Measurements from ENCODE around the gene TMEM247.

The TMEM247 gene

GRCh38 chr2:46493971-46494250, 14.5 kb downstream of the TMEM247 start:
- no peaks in the 10 kb centered on the region for H3K9me3 ChIP-seq
- no peaks in the 10 kb centered on the region for H3K4me1 ChIP-seq (ENCODE audit: control insufficient read depth in 1 of 2, insufficient read depth in 1 of 2, low read depth in 1 of 2, low read length in 1 of 2)
- H3K27me3 ChIP-seq = no peaks in the 10 kb centered on the region
- H3K4me3 ChIP-seq (ENCODE audit: low read depth in 1 of 2, low read length in 1 of 2) = no peak overlapping the region
- H3K36me3 ChIP-seq = no peaks in the 10 kb centered on the region
- no peak for TF ChIP-seq CTCF (IDR thresholded peaks at IDR 0.05)
- H3K27ac ChIP-seq = no peak overlapping the region

- H3K4me3 ChIP-seq (ENCODE audit: low read depth in 1 of 2, low read length in 1 of 2) = no peak overlapping the region
- no peak for TF ChIP-seq CTCF (IDR thresholded peaks at IDR 0.05)
- no peak overlapping the region for H3K27ac ChIP-seq
- peaks cover 6% of the 10 kb centered on the region for H3K27me3 ChIP-seq
- no peaks in the 10 kb centered on the region for H3K36me3 ChIP-seq
- peaks cover 4 to 5% of the 10 kb centered on the region in 2 experiments for H3K4me1 ChIP-seq (ENCODE audit: control insufficient read depth in 1 of 2, insufficient read depth in 1 of 2, low read depth in 1 of 2, low read length in 1 of 2)
- H3K9me3 ChIP-seq = no peaks in the 10 kb centered on the region
Observed at GRCh38 chr2:46494596-46494995, 15.2 kb downstream of the TMEM247 start.

DNA sequence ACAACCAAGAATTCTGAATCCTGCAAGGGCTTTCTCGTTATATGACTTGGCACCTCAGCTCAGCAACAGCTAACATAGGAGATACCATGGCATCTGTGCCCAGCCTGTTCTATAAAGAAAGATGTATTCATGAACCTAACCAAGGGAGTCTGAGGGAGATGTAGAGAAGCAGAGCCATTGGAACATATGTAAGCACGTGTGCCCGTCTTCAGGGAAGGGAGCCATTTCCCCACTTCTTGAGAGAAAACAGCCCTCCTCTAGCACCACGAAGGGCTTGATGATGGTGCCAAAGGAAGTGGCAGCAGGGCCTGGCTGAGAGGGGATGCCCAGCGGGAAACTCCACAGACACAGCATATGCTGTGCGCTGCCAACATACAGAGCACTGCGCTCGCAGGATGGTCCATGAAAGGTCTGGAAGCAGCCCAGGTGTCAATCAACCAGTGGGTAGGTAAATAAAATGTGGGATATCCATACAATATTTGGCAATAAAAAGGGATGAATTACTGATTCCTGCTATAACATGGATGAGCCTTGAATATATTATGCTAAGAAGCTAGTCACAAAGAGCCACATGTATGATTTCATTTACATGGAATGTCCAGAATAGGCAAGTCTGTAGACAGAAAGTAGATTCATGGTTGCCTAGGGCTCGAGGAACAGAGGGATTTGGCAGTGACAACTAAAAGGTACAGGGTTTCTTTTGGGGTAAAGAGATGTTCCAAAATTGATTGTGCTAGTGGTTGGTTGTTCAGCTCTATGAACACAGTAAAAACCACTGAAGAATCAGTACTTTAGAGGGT, 16.1 kb downstream of the TMEM247 start:
- Histone ChIP-seq H3K9me3 (no peaks in the 10 kb centered on the region), H3K27me3 (peaks cover 6% of the 10 kb centered on the region), H3K27ac (no peak overlapping the region), H3K4me3 (ENCODE audit: low read depth in 1 of 2, low read length in 1 of 2) (no peak overlapping the region), H3K4me1 (ENCODE audit: control insufficient read depth in 1 of 2, insufficient read depth in 1 of 2, low read depth in 1 of 2, low read length in 1 of 2) (peaks cover 6 to 11% of the 10 kb centered on the region in 2 experiments), H3K36me3 (no peaks in the 10 kb centered on the region)
- TF ChIP-seq CTCF (IDR thresholded peaks at IDR 0.05) = no peak

DNA sequence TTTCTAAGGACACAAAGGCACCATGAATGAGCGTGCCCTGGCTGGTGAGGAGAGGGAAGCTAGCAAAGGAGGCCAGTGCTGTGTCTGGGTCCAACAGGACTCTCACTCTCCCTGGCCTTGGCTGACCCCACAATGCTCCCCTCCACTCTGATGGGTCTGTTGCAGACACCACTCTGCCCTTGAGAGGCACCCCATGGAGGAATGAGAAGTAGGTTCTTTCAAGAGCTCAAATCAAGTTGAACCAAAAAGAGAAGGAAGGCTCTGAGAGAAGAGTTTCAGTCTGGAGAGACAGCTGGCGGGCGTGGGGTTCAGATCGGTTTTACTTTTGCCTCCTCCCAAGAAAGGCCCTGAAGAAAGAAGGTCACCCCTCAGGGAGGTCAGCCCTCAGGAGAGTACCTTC, 18.4 kb downstream of the TMEM247 start:
- H3K9me3 ChIP-seq = no peaks in the 10 kb centered on the region
- no peaks in the 10 kb centered on the region for H3K36me3 ChIP-seq
- TF ChIP-seq CTCF (IDR thresholded peaks at IDR 0.05) = no peak
- peaks cover 6 to 11% of the 10 kb centered on the region in 2 experiments for H3K4me1 ChIP-seq (ENCODE audit: control insufficient read depth in 1 of 2, insufficient read depth in 1 of 2, low read depth in 1 of 2, low read length in 1 of 2)
- no peak overlapping the region for H3K4me3 ChIP-seq (ENCODE audit: low read depth in 1 of 2, low read length in 1 of 2)
- H3K27ac ChIP-seq = no peak overlapping the region
- H3K27me3 ChIP-seq = peaks cover 6% of the 10 kb centered on the region

DNA sequence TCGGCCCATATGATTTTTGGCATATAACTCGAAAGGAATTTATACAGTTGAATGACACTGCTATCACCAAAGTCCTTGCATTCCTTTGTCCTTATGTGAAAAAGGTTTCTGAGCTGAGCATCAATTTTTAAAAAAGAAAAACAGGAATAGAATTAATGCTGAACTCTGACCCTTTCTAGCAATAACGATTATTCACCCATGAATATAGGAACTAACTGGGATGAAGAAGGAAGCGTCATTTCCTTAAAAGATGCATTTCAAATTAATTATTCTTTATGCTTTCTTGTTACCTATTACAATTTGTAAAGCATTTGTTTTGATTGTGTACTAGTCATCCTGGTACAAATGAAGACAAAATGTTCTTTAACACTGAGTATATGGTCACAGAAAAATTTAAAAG, 19.3 kb downstream of the TMEM247 start:
- no peak overlapping the region for H3K4me3 ChIP-seq (ENCODE audit: low read depth in 1 of 2, low read length in 1 of 2)
- H3K4me1 ChIP-seq (ENCODE audit: control insufficient read depth in 1 of 2, insufficient read depth in 1 of 2, low read depth in 1 of 2, low read length in 1 of 2) = peaks cover 6 to 11% of the 10 kb centered on the region in 2 experiments
- H3K36me3 ChIP-seq = no peaks in the 10 kb centered on the region
- peaks cover 6% of the 10 kb centered on the region for H3K27me3 ChIP-seq
- TF ChIP-seq CTCF (IDR thresholded peaks at IDR 0.05) = no peak
- no peaks in the 10 kb centered on the region for H3K9me3 ChIP-seq
- H3K27ac ChIP-seq = no peak overlapping the region
